ENCODE data around the gene HOXA13. TPM values are rescaled to one million over a fixed set of nuclear protein-coding genes. Genes with fewer than 3 reads are reported as not detected.

HOXA13 gene
- total and polyA plus RNA-seq, 4 donors = 0.38 TPM; not detected in 3

DNA sequence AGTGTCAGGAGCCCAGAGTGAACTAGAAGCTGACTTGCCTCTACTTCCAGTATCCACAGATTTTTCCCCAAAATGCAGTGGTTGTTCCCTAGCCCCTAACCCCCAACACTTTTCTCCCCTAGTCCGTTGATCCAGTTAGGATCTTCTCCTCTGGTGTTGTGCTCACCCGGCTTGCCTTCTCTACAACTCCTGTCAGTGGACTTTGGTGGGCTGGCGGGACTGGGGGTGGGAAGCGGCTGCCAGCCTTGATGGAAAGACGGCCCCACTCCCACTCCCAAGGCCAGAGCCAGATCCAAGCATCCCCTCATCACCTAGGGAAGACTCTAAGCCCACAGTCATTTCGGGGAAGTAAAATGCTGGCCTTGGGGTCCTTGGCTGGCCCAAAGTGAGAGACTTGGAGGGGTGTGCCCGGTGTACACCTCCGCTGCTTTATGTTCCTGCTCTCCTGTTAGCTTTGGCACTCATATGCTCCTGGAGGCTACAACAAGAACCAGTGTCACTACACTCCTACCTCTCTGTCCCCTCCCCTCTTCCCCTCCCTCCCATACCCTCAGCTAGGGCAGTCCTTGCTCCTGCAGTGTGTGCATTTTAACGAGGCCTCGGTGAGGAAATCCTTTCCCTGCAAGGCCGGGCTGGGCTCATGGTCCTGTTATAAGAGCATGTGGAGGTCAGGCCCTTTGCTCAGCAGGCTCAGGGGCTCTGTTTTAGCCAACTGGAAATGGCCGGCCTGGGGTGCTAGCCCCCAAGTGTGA, 24.8 kb downstream of the HOXA13 start:
- no peak overlapping the region for H3K27ac ChIP-seq (ENCODE audit: low read depth in 1 of 2, low read length in 2 of 2)
- H3K9me3 ChIP-seq (ENCODE audit: control insufficient read depth, low read length) = no peaks in the 10 kb centered on the region
- 87 to 94% methylated on average over 12 of the region's 12 CpGs for WGBS, 2 donors
- ATAC-seq (ENCODE audit: low FRiP score) (no peak), DNase-seq (peak; percentile 14 to 46)
- H3K27me3 ChIP-seq (ENCODE audit: control insufficient read depth in 1 of 2, insufficient read depth in 2 of 2, low read length in 1 of 2) = peaks cover 0 to 1% of the 10 kb centered on the region in 2 donors
- no peaks in the 10 kb centered on the region for H3K36me3 ChIP-seq (ENCODE audit: control insufficient read depth in 1 of 2, insufficient read depth in 2 of 2, low read length in 1 of 2)
- no peaks in the 10 kb centered on the region for H3K4me1 ChIP-seq (ENCODE audit: control insufficient read depth in 1 of 2, insufficient read depth in 2 of 2, low read length in 2 of 2)
- no peak overlapping the region for H3K4me3 ChIP-seq (ENCODE audit: low read length in 2 of 2)
- intact Hi-C loops (cut with DNase I) = no loop called here

DNA sequence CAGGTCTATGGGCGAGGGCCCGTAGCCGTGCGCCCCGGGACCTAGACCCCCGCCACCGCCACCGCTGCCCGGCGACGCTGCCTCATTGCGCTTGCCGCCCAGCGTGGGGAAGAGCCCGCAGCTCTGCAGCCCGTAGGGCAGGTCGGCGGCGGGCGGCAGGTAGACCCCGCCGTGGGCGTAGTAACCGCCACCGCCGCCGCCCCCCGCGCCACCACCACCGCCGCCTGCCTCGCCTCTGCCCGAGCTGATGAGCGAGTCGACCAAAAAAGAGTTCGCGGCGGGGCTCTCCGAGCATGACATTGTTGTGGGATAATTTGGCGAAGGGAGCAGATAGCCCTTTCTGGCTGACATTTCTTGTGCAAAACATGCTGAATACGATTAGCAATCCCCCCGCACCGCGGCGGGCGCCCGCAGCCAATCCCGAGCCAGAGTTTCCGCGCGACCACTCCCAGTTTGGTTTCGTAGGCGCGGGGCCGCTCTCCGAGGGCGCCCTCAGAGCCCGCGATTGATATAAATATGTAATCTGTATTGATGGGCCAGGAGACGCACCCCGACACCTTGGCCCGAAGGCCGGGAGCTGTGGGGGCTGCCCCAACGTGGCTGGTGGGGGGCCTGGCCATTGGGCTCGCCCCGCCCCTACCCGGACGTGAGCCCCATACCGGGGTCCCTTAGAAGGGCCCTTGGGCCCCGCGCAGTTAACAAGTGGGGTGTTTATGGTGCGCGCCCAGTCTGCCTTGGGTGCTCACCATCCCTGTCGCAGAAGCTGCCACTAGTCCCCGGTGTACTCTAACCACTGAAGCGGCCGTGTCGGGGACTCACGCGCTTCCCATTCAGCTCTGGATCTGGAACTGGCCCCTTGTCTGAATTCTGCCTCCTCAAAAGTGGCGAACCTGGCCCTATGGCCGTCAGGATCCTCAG, 25.7 kb downstream of the HOXA13 start, which contains the start of gene HOXA10:
HOXA10 (minus strand) TSS at position 365 of the 918 bp plus-strand sequence; CDS start at position 351, 14 bp downstream.
- ATAC-seq (ENCODE audit: low FRiP score) (no peak), DNase-seq (peak; percentile 55 to 79)
- Histone ChIP-seq H3K9me3 (ENCODE audit: control insufficient read depth, low read length) (no peaks in the 10 kb centered on the region), H3K4me3 (ENCODE audit: low read length in 2 of 2) (peak within 1 kb of the TSS; percentile 29 to 52), H3K4me1 (ENCODE audit: control insufficient read depth in 1 of 2, insufficient read depth in 2 of 2, low read length in 2 of 2) (no peaks in the 10 kb centered on the region), H3K36me3 (ENCODE audit: control insufficient read depth in 1 of 2, insufficient read depth in 2 of 2, low read length in 1 of 2) (no peaks in the 10 kb centered on the region), H3K27me3 (ENCODE audit: control insufficient read depth in 1 of 2, insufficient read depth in 2 of 2, low read length in 1 of 2) (peaks cover 0 to 1% of the 10 kb centered on the region in 2 donors), H3K27ac (ENCODE audit: low read depth in 1 of 2, low read length in 2 of 2) (no peak within 1 kb of the TSS)
- intact Hi-C loops (cut with DNase I) = no loop called here
- WGBS, 2 donors = 12 to 13% methylated on average over 62 to 82 of the region's 82 CpGs

DNA sequence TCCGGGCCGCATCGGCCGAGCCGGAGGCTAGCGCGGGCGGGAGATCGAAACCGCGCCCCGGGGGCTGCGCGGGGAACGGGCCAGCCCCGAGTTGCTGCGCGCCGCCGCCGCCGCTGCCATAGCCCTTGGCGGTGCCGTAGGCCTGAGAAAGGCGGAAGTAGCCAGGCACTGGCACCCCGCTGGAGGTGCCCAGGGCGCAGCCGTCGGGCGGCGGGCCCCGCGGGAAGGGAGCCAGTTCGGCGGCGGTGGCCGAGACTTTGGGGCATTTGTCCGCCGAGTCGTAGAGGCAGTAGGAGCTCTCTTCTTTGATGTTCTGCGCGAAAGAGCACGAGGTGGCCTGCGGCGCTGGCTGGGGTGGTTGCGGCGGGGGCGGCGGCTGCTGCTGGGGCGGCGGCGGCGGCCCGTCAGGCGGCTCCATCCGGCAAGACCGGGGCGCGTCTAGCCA, 26.4 kb downstream of the HOXA13 start:
- Histone ChIP-seq H3K36me3 (ENCODE audit: control insufficient read depth in 1 of 2, insufficient read depth in 2 of 2, low read length in 1 of 2) (no peaks in the 10 kb centered on the region), H3K4me3 (ENCODE audit: low read length in 2 of 2) (peak overlapping the region; percentile 29 to 52), H3K4me1 (ENCODE audit: control insufficient read depth in 1 of 2, insufficient read depth in 2 of 2, low read length in 2 of 2) (no peaks in the 10 kb centered on the region), H3K27me3 (ENCODE audit: control insufficient read depth in 1 of 2, insufficient read depth in 2 of 2, low read length in 1 of 2) (peaks cover 0 to 1% of the 10 kb centered on the region in 2 donors), H3K9me3 (ENCODE audit: control insufficient read depth, low read length) (no peaks in the 10 kb centered on the region), H3K27ac (ENCODE audit: low read depth in 1 of 2, low read length in 2 of 2) (no peak overlapping the region)
- ATAC-seq (ENCODE audit: low FRiP score) (peak; percentile 12), DNase-seq (peak; percentile 63 to 86)
- WGBS, 2 donors = 0 to 1% methylated on average over 53 to 59 of the region's 59 CpGs
- intact Hi-C loops (cut with DNase I) = no loop called here

DNA sequence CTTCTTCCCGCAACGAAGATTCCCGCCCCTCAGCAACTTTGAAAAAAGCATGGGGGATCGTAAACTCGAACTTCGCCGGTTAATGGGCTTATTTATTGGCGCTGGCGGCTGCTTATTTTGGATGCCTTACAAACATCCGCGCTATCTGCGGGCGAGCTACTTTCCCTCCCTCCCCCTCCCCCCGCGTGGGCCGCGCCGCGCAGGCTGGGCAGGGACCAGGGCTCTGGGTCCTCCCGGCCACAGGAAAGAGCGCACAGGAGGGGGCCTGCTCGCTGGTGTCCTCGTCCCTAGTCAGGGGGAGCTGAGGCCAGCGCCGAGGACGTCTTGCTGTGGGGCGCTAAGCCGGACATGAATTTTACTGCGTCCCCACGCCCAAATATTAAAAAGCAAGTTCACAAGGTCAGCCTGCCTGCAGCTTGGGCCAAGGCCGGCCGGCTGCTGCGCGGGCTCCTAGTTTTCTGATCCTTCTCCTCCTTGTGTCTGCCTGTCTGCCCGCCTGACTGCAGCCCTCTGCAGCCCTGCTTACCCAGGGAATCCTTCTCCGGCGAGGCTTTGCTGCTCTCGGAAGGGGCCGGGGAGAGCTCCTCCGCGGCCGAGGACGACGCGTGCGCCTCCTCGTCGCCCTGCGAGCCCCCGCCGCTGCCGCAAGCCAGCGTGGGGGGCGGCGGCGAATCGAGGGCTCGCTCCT, 26.9 kb downstream of the HOXA13 start:
- peaks cover 0 to 1% of the 10 kb centered on the region in 2 donors for H3K27me3 ChIP-seq (ENCODE audit: control insufficient read depth in 1 of 2, insufficient read depth in 2 of 2, low read length in 1 of 2)
- 3 to 6% methylated on average over 58 of the region's 58 CpGs for WGBS, 2 donors
- H3K27ac ChIP-seq (ENCODE audit: low read depth in 1 of 2, low read length in 2 of 2) = no peak overlapping the region
- ATAC-seq (ENCODE audit: low FRiP score) = peak; percentile 79
- intact Hi-C loops (cut with DNase I) = no loop called here
- peak; percentile 53 to 92 for DNase-seq
- H3K36me3 ChIP-seq (ENCODE audit: control insufficient read depth in 1 of 2, insufficient read depth in 2 of 2, low read length in 1 of 2) = no peaks in the 10 kb centered on the region
- H3K9me3 ChIP-seq (ENCODE audit: control insufficient read depth, low read length) = no peaks in the 10 kb centered on the region
- H3K4me1 ChIP-seq (ENCODE audit: control insufficient read depth in 1 of 2, insufficient read depth in 2 of 2, low read length in 2 of 2) = no peaks in the 10 kb centered on the region
- H3K4me3 ChIP-seq (ENCODE audit: low read length in 2 of 2) = peak overlapping the region; percentile 29 to 52

DNA sequence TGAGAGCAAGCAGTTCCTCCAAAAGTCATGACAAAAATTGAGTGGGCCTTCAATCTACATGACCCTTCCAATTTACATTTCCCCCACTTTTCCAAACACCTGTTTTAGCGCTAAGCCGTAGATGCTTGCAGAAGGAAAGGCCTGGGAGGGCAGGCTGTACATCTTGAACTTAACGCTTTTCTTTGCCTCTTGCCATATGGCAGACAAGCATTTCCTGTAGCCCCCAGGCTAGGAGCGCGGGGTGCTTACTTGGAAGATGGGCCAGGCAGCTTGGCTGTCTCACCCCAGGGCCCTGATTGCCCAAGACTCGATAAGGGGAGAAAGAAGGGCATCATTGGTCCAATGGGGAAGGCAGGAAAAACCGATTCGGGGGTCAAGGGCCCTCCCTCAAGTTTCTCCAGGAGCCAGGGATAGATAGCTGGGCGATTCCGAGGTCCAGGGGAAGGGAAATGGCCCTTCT, 27.5 kb downstream of the HOXA13 start:
- DNase-seq (peak in 1 of 2 donors; percentile 72), ATAC-seq (ENCODE audit: low FRiP score) (no peak)
- Histone ChIP-seq H3K9me3 (ENCODE audit: control insufficient read depth, low read length) (no peaks in the 10 kb centered on the region), H3K36me3 (ENCODE audit: control insufficient read depth in 1 of 2, insufficient read depth in 2 of 2, low read length in 1 of 2) (no peaks in the 10 kb centered on the region), H3K27ac (ENCODE audit: low read depth in 1 of 2, low read length in 2 of 2) (no peak overlapping the region), H3K4me1 (ENCODE audit: control insufficient read depth in 1 of 2, insufficient read depth in 2 of 2, low read length in 2 of 2) (no peaks in the 10 kb centered on the region), H3K27me3 (ENCODE audit: control insufficient read depth in 1 of 2, insufficient read depth in 2 of 2, low read length in 1 of 2) (peaks cover 0 to 1% of the 10 kb centered on the region in 2 donors), H3K4me3 (ENCODE audit: low read length in 2 of 2) (no peak overlapping the region)
- intact Hi-C loops (cut with DNase I) = no loop called here
- 50 to 52% methylated on average over 10 of the region's 10 CpGs for WGBS, 2 donors

DNA sequence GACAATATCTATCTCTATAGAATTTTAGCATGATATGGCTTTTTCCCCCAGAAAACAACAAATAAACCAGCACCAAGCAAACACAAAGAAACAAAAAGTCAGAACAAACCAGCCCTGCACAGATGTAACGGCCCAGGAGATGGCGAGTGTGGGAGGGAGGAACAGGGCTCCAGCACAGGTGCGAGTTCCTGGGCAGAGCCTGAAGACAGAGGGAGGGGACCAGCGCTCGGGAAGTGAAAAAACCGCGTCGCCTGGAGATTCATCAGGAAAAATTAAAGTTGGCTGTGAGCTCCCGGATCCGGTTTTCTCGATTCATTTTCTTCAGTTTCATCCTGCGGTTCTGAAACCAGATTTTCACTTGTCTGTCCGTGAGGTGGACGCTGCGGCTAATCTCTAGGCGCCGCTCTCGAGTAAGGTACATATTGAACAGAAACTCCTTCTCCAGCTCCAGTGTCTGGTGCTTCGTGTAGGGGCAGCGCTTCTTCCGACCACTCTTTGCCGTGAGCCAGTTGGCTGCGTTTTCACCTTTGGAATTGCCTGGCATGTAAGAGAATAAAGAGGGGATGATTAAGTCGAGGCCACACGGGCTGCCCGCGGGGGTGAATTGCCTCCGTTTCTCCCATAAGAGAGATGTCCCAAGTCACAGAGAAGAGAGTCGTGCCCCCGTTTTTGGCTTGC, 28.1 kb downstream of the HOXA13 start:
- DNase-seq (peak; percentile 30 to 73), ATAC-seq (ENCODE audit: low FRiP score) (no peak)
- H3K36me3 ChIP-seq (ENCODE audit: control insufficient read depth in 1 of 2, insufficient read depth in 2 of 2, low read length in 1 of 2) = no peaks in the 10 kb centered on the region
- H3K27me3 ChIP-seq (ENCODE audit: control insufficient read depth in 1 of 2, insufficient read depth in 2 of 2, low read length in 1 of 2) = peaks cover 0 to 1% of the 10 kb centered on the region in 2 donors
- H3K4me1 ChIP-seq (ENCODE audit: control insufficient read depth in 1 of 2, insufficient read depth in 2 of 2, low read length in 2 of 2) = no peaks in the 10 kb centered on the region
- H3K27ac ChIP-seq (ENCODE audit: low read depth in 1 of 2, low read length in 2 of 2) = no peak overlapping the region
- no peaks in the 10 kb centered on the region for H3K9me3 ChIP-seq (ENCODE audit: control insufficient read depth, low read length)
- H3K4me3 ChIP-seq (ENCODE audit: low read length in 2 of 2) = no peak overlapping the region
- intact Hi-C loops (cut with DNase I) = no loop called here
- 40 to 49% methylated on average over 30 of the region's 30 CpGs for WGBS, 2 donors

DNA sequence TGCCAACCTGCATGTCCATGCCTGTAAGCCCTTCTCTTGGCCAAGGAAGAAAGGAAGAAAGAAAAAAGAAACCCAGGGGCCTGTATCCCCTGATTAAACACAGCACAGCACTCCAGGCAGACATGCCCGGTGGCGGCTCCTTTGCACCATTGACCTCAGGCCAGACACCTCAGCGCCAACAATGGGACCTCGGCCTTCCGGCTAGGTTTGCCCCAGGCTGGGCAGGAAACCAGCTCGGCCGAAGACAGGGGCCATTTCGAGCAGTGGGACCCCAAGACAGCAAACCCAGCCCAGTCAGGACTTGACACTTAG, 28.6 kb downstream of the HOXA13 start:
- 49 to 56% methylated on average over 8 of the region's 8 CpGs for WGBS, 2 donors
- H3K4me1 ChIP-seq (ENCODE audit: control insufficient read depth in 1 of 2, insufficient read depth in 2 of 2, low read length in 2 of 2) = no peaks in the 10 kb centered on the region
- peak; percentile 20 to 76 for DNase-seq
- H3K27me3 ChIP-seq (ENCODE audit: control insufficient read depth in 1 of 2, insufficient read depth in 2 of 2, low read length in 1 of 2) = peaks cover 0 to 1% of the 10 kb centered on the region in 2 donors
- H3K36me3 ChIP-seq (ENCODE audit: control insufficient read depth in 1 of 2, insufficient read depth in 2 of 2, low read length in 1 of 2) = no peaks in the 10 kb centered on the region
- ATAC-seq (ENCODE audit: low FRiP score) = no peak
- H3K9me3 ChIP-seq (ENCODE audit: control insufficient read depth, low read length) = no peaks in the 10 kb centered on the region
- no peak overlapping the region for H3K4me3 ChIP-seq (ENCODE audit: low read length in 2 of 2)
- intact Hi-C loops (cut with DNase I) = no loop called here
- H3K27ac ChIP-seq (ENCODE audit: low read depth in 1 of 2, low read length in 2 of 2) = no peak overlapping the region

All from aorta (tissue), 5 donors.